DND-41 (cell line): ENCODE measurements around the gene PTPRK.

Experiments used
- ATAC-seq: fragments of 200-7000 bp; cut with Tn5 transposase; 3 replicates; pipeline ENCODE4 v1.9.1; 2021; ENCODE audit warnings: low read depth; ENCODE audit not compliant: insufficient read depth
- DNase-seq: peaks from one replicate; pipeline ENCODE4 v3.0.0-alpha.2; 2020
- H2AFZ ChIP-seq: 2 replicates; pipeline ENCODE4 v1.6.0; 2012; ENCODE audit warnings: low read depth, low read length
- H3K27ac ChIP-seq: 2 replicates; pipeline ENCODE4 v1.5.1; 2012; ENCODE audit warnings: low read length, inconsistent platforms
- H3K27me3 ChIP-seq: fragments of 200-600 bp; sonication (generic); 2 replicates; pipeline ENCODE4 v1.6.0; 2012; ENCODE audit warnings: low read length, mild to moderate bottlenecking, inconsistent platforms; ENCODE audit not compliant: insufficient read depth, poor library complexity
- H3K36me3 ChIP-seq: 2 replicates; pipeline ENCODE4 v1.5.1; 2012; ENCODE audit warnings: low read length, inconsistent platforms; ENCODE audit not compliant: insufficient read depth
- H3K4me1 ChIP-seq: 2 replicates; pipeline ENCODE4 v1.5.1; 2012; ENCODE audit warnings: mild to moderate bottlenecking, low read length; ENCODE audit not compliant: insufficient read depth
- H3K4me2 ChIP-seq: 2 replicates; pipeline ENCODE4 v1.6.0; 2012; ENCODE audit warnings: mild to moderate bottlenecking, moderate library complexity, low read length, inconsistent platforms; ENCODE audit not compliant: insufficient read depth
- H3K4me3 ChIP-seq, 2 experiments: fragments of 200-600 bp in 1 of 2; shearing (Covaris generic) in 1 of 2; 2 replicates each; pipeline ENCODE4 v1.5.1; 2012 to 2016; ENCODE audit warnings: inconsistent platforms in 2 of 2, low read length in 2 of 2, mild to moderate bottlenecking in 2 of 2, low read depth in 1 of 2, moderate library complexity in 1 of 2
- H3K79me2 ChIP-seq: 2 replicates; pipeline ENCODE4 v1.6.0; 2012; ENCODE audit warnings: low read length, inconsistent platforms; ENCODE audit not compliant: insufficient read depth
- H3K9ac ChIP-seq: 2 replicates; pipeline ENCODE4 v1.6.0; 2012; ENCODE audit warnings: low read depth, mild to moderate bottlenecking, inconsistent platforms, low read length, moderate library complexity
- H3K9me3 ChIP-seq: 2 replicates; pipeline ENCODE4 v1.5.1; 2012; ENCODE audit warnings: low read length, moderate library complexity, mild to moderate bottlenecking, inconsistent platforms; ENCODE audit not compliant: insufficient read depth, severe bottlenecking
- H4K20me1 ChIP-seq: 2 replicates; pipeline ENCODE4 v1.6.0; 2012; ENCODE audit warnings: low read length; ENCODE audit not compliant: insufficient read depth
- CTCF ChIP-seq: IDR thresholded peaks from 2 replicates; pipeline ENCODE4 v1.5.1; 2012; ENCODE audit warnings: borderline replicate concordance, low read length, moderate library complexity, mild to moderate bottlenecking; ENCODE audit not compliant: poor library complexity, severe bottlenecking; ENCODE audit errors: extremely low read depth
- EZH2 ChIP-seq: IDR thresholded peaks from 3 replicates; pipeline ENCODE4 v1.6.1; 2012; ENCODE audit warnings: borderline replicate concordance, low read depth, mild to moderate bottlenecking, moderate library complexity, low read length, inconsistent platforms; ENCODE audit not compliant: severe bottlenecking

Gene PTPRK

GRCh38 chr6:128139519-128139918 is 380.9 kb downstream of the PTPRK start:
- Histone ChIP-seq H4K20me1 (no peaks in the 10 kb centered on the region), H3K27ac (no peak overlapping the region), H2AFZ (no peak overlapping the region), H3K36me3 (no peaks in the 10 kb centered on the region), H3K4me1 (no peaks in the 10 kb centered on the region), H3K27me3 (no peaks in the 10 kb centered on the region), H3K9ac (no peak overlapping the region), H3K9me3 (no peaks in the 10 kb centered on the region), H3K4me3 (no peak overlapping the region), H3K4me2 (no peak overlapping the region), H3K79me2 (no peaks in the 10 kb centered on the region)
- ATAC-seq, result no peak
- DNase-seq, result no peak
- TF ChIP-seq EZH2, result no peak
- TF ChIP-seq CTCF, result no peak

GRCh38 chr6:128138694-128139093 is 381.7 kb downstream of the PTPRK start:
- H4K20me1 ChIP-seq, result no peaks in the 10 kb centered on the region
- H3K27me3 ChIP-seq, result no peaks in the 10 kb centered on the region
- H3K4me2 ChIP-seq, result no peak overlapping the region
- H3K9ac ChIP-seq, result no peak overlapping the region
- no peaks in the 10 kb centered on the region for H3K79me2 ChIP-seq
- H2AFZ ChIP-seq, result no peak overlapping the region
- no peaks in the 10 kb centered on the region for H3K9me3 ChIP-seq
- no peak for ATAC-seq
- no peaks in the 10 kb centered on the region for H3K4me1 ChIP-seq
- H3K36me3 ChIP-seq, result no peaks in the 10 kb centered on the region
- DNase-seq, result no peak
- no peak overlapping the region for H3K4me3 ChIP-seq
- no peak overlapping the region for H3K27ac ChIP-seq
- TF ChIP-seq CTCF (no peak), EZH2 (no peak)

GRCh38 chr6:128135325-128135724 is 385.1 kb downstream of the PTPRK start:
- no peak for ATAC-seq
- H3K4me1 ChIP-seq, result no peaks in the 10 kb centered on the region
- no peak overlapping the region for H3K27ac ChIP-seq

More at GRCh38 chr6:128135325-128135724, 385.1 kb downstream of the PTPRK start:
- no peak for DNase-seq
- H2AFZ ChIP-seq, result no peak overlapping the region
- H3K4me3 ChIP-seq, result no peak overlapping the region
- H3K27me3 ChIP-seq, result no peaks in the 10 kb centered on the region
- no peak overlapping the region for H3K9ac ChIP-seq
- TF ChIP-seq EZH2 (no peak), CTCF (no peak)
- no peak overlapping the region for H3K4me2 ChIP-seq
- H4K20me1 ChIP-seq, result no peaks in the 10 kb centered on the region
- H3K9me3 ChIP-seq, result no peaks in the 10 kb centered on the region
- H3K79me2 ChIP-seq, result no peaks in the 10 kb centered on the region
- H3K36me3 ChIP-seq, result no peaks in the 10 kb centered on the region
